Left ventricle myocardium superior (tissue), 1 donor: ENCODE results near the gene THUMPD2. TPM values are rescaled to one million over a fixed set of nuclear protein-coding genes. Genes with fewer than 3 reads are reported as not detected.
A peak's percentile ranks its signal among the peaks of the same experiment; 100 is the strongest.
"Not testable (repeated sequence)": the region's sequence is repeated elsewhere in the genome, so short reads cannot be mapped to it uniquely, and the experiment has no call there.

Experiments
- ATAC-seq: fragments of 200-7000 bp; cut with Tn5 transposase; one replicate; pipeline ENCODE4 v1.9.1; 2020; ENCODE audit warnings: mild to moderate bottlenecking, moderate library complexity
- DNase-seq: peaks from one replicate; pipeline ENCODE4 v3.0.0-alpha.2; 2020
- intact Hi-C: fragments of 100-400 bp; cut with micrococcal nuclease; formaldehyde crosslinking; loops from one replicate; pipeline ENCODE4 v1.11.0; 2022
- long read RNA-seq: library from polyadenylated mRNA; unstranded; transcript quantifications from one replicate; pipeline ENCODE4 v2.0.0, GENCODE V29; 2021
- total RNA-seq: library from RNA; stranded (reverse); fragmentation: NEBNext Ultra II Directional; extraction: Animal tissue kit (Norgen Biotek cat#: 25700); gene quantifications from one replicate; pipeline ENCODE4 v1.2.1, GENCODE V29; 2021
- donor health status: DM: no; HTN: yes; CAD: no; lungs with severe emphysema.

THUMPD2 gene
- total RNA-seq = 5.9 TPM
- long read RNA-seq, transcript THUMPD2-204 (10 exons, 1,970 nt) = major isoform, 7 of 13 reads
- long read RNA-seq, partial matches to known transcripts = 1 of 13 reads
- long read RNA-seq, other reads (novel, unspliced or antisense) = 5 of 13 reads

GRCh38 chr2:39778775-39779340 is at the start of gene THUMPD2:
Gene THUMPD2, minus strand, starts transcription at chr2:39779258. Its CDS starts 19 bp downstream, at chr2:39779239.
- DNase-seq (peak; percentile 89), ATAC-seq (peak; percentile 94)
- intact Hi-C loops = no loop called here

DNA sequence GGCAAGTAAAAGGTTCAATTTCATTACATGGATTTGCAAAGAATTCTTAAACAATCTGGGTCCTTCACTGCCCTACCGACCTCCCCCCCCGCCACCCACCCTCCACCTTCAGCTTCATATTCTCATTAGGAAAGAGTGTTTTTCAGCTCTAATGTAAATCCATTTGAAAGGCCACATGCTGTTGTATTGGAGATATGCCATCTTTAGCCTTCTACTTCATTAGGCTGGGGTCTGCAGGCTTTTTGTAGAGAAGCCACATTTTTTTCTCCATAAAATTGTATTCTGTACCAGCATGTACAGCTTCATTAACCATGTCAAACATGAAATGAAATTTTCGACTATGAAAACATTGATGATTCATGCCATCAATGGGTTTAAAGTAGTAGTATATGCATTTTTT is 42.8 kb upstream of the THUMPD2 start:
- intact Hi-C loops = no loop called here
- DNase-seq = no peak
- no peak for ATAC-seq

GRCh38 chr2:39816845-39817244 is 37.8 kb upstream of the THUMPD2 start:
- no peak for ATAC-seq
- no peak for DNase-seq
- intact Hi-C loops = no loop called here

- no peak for DNase-seq
- ATAC-seq = no peak
Observed at GRCh38 chr2:39816428-39816827, 37.4 kb upstream of the THUMPD2 start.

DNA sequence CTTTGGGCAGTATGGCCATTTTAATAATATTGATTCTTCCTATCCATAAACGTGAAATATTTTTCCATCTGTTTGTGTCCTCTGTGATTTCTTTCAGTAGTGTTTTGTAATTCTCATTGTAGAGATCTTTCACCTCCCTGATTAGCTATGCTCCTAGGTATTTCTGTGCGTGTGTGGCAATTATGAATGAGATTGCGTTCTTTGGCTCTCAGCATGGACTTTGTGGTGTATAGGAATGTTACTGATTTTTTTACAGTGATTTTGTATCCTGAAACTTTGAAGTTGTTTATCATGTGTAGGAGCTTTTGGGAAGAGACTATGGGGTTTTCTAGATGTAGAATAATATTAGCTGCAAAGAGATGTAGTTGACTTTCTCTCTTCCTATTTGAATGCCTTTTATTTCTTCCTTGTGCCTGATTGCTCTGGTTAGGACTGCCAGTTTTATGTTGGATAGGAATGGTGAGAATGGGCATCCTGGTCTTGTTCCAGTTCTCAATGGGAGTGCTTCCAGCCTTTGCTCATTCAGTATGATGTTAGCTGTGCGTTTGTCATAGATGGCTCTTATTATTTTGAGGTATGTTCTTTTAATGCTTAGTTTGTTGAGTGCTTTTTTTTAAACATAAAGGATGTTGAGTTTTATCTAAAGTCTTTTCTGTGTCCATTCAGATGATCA is 27.0 kb upstream of the THUMPD2 start:
- intact Hi-C loops = no loop called here
- DNase-seq = no peak
- peak; percentile 61 for ATAC-seq

More at GRCh38 chr2:39816428-39816827, 37.4 kb upstream of the THUMPD2 start:
- intact Hi-C loops = no loop called here

GRCh38 chr2:39803839-39804238 is 24.8 kb upstream of the THUMPD2 start:
- DNase-seq = no peak
- no peak for ATAC-seq
- intact Hi-C loops = no loop called here

DNA sequence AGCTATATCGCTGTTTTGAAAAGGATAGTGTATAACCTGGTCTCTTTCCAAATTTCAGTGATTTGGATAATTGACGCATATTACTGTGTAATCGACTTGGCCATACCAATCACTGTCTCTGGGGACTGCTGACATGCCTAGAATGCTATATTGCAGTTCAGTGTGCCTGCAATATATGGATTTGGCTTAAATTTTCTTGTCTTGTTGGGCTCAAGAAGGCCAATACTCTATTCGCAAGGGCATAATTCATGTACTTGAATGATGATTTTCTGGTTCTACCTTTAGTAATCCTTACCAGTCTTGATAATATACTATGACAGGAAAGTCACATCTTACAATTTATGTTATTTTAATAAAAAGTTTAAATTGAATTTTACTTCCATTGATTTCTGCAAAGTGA is 21.7 kb upstream of the THUMPD2 start:
- intact Hi-C loops = no loop called here
- no peak for ATAC-seq
- no peak for DNase-seq

- ATAC-seq (peak; percentile 58), DNase-seq (no peak)
- intact Hi-C loops = no loop called here
Observed at GRCh38 chr2:39796134-39796533, 17.1 kb upstream of the THUMPD2 start.

DNA sequence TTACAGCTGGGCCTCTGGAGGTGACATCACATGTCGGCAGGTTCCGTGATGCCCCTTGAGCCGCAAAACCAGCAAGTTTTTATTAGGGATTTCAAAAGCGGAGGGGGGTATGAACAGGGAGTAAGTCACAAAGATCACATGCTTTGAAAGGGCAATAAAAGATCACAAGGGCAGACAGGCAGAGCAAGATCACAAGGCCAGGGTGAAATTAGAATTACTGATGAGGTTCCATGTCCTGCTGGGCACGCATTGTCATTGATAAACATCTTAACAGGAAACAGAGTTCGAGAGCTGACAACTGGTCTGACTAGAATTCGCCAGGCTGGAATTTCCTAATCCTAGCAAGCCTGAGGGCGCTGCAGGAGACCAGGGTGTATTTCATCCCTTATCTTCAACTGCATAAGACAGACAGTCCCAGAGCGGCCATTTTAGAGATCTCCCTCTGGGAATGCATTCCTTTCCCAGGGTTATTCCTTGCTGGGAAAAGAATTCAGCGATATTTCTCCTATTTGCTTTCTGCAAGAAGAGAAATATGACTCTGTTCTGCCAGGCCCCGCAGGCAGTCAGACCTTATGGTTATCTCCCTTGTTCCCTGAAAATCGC is 11.3 kb upstream of the THUMPD2 start:
- ATAC-seq, intact Hi-C loops, DNase-seq: not testable (repeated sequence)

DNA sequence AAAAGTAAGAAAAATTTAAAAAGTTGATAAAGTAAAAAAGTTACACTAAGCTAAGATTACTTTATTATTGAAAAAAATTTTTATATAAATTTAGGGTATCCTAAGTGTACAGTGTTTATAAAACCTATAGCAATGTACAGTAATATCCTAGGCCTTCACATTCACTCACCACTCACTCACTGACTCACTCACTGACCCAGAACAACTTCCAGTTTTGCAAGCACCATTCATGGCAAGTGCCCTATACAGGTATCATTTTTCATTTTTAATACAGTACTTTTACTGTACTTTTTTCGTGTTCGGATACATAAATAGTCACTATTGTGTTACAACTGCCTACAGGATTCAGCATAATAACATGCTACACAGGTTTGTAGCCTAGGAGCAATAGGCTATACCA is 8.9 kb upstream of the THUMPD2 start:
- ATAC-seq (no peak), DNase-seq (no peak)
- intact Hi-C loops = no loop called here

DNA sequence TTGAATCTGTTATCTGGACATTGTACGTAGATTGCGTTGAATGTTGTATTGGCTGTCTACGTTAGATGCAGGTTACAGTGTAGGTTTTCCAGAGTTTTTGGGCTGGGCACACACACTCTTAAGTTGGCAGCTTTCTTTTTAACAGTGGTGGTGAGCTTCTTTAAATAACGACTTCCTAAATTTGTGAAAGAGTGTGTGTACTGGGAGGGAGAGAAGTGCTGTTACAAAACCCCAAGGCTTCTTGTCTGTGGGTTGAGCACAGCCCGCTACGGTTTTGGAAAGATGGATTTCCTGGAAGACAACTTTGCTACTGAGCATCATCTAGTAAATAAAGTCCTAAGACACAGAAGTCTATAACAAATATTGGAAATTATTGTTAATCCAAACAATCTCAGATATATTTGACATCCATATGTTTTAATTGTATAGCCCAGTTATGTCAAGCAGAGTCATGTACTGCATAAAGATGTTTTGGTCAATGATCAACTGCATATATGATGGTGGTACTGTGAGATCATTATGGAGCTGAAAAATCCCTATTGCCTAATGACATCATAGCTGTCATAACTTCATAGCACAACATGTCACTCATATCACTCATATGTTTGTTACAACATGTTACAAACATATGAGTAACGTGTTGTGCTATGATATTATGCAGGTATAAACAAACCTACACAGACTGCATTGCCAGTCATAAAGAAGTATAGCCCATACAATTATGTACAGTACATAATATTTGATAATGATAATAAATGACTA is 7.9 kb upstream of the THUMPD2 start:
- intact Hi-C loops = no loop called here
- ATAC-seq (no peak), DNase-seq (no peak)

DNA sequence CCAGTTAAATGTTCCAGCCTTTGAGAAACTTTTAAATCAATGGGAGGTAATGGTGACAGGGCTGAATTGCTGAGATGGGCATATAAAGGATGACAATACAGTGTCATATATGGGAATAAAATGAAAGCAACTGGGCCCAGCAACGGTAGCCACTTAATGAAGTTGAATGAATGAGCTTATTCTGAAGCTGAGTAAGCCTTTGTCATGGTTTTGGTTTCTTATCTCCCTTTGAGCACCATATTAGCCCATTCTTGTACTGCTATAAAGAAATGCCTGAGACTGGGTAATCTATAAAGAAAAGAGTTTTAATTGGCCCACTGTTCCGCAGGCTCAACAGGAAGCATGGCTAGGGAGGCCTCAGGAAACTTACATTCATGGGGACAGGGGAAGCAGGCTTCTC is 3.5 kb upstream of the THUMPD2 start:
- intact Hi-C loops = no loop called here
- DNase-seq (no peak), ATAC-seq (no peak)

DNA sequence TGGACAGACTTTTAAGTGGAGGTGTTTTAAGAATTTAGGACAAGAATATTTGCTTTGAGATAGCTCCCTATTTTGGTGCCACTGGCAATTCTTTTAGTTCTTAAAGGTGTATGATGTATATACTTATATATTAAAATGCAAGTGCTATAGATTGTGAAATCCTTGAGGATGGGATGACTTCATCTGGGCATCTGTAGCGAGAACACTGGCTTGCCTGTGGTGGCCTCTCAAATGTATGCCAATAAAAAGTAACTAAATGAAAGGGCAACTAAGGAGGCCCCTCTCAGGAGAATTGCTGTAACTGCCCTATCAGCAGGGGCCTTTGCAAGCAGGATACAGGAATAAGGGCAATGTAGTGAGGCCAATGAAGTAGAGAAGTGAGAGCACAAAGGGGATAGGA is 2.6 kb upstream of the THUMPD2 start:
- intact Hi-C loops = no loop called here
- ATAC-seq (no peak), DNase-seq (no peak)

GRCh38 chr2:39780825-39781600 is 2.0 kb upstream of the THUMPD2 start:
- ATAC-seq (no peak), DNase-seq (no peak)
- intact Hi-C loops = no loop called here

- intact Hi-C loops = no loop called here
- DNase-seq = no peak
- ATAC-seq = no peak
Observed at GRCh38 chr2:39779927-39780326, 869 bp upstream of the THUMPD2 start.

DNA sequence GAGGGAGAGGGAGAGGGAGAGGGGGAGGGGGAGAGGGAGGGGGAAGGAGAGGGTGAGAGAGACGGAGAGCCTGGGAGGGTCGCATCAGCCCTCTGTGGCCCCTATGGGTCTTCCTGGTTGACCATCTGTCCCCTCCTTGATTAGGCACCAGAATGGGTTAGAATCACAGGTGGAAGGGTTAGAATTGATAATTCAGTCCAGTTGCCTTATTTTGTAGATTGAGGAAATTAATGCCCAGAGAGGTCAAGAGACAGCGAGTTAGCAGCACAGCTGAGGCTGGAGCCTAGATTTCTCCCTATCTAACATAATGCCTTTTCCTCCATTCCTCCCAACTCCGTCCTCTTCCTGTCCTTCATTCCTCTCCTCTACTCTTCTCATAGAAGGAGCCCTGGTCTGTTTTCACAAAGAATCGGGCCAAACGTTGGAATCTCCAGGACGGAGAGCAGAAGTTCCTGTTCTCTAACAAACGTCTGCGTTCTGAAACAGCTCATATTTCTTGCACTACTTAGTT is 338 bp upstream of the THUMPD2 start:
- ATAC-seq (peak; percentile 29), DNase-seq (no peak)
- intact Hi-C loops = no loop called here

DNA sequence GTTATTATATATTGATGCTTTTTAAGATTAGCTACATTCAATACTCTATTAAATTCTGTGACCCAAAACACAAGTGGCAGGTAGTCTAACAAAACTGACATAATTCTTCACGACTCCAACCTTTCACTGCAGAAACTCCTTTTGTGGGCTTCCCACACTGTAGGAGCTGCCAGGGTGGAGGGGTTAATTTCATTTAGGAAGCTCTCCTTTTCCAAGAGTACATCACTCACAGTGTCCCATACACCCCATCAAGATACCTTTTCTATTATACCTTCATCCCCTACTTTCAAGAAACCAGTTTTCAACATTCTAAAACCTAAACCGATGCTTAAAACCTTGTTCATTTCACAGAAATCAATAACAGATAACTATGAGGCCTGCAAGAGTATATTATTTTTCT is 825 bp downstream of the THUMPD2 start:
- peak; percentile 17 for ATAC-seq
- intact Hi-C loops = no loop called here
- DNase-seq = no peak

DNA sequence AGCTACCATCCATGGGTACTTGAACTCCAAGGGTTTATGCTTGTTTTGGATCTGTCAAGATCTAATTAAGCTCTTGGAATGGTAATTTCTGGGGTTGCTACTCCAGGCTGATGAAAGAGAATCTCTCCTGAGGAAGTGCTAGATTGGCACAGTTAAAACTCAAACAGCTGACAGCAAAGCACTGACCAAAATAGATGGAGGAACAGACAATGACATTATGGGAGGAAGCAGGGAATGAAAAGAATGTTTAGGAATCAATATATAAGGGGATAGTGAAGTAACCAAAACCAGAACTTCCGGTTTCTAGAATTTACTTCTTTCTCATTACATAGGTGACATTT is 6.3 kb downstream of the THUMPD2 start:
- DNase-seq (no peak), ATAC-seq (peak; percentile 30)

More for the DNA sequence above, 6.3 kb downstream of the THUMPD2 start:
- intact Hi-C loops = no loop called here
